Tibial artery (tissue), 4 donors: Measurements from ENCODE around the gene FOLR3.
A peak's percentile ranks its signal among the peaks of the same experiment; 100 is the strongest.
"Not testable (repeated sequence)": the region's sequence is repeated elsewhere in the genome, so short reads cannot be mapped to it uniquely, and the experiment has no call there.

Experiments
- DNase-seq, 2 donors: peaks; one replicate each; pipeline ENCODE4 v3.0.0-alpha.2; 2019
- H3K27ac ChIP-seq, 2 donors: fragments of 200-600 bp; sonication (generic) in 1 of 2; 1 replicate in 1 of 2; 2 replicates in 1 of 2; pipeline ENCODE4 v1.5.1; 2018 to 2019; ENCODE audit warnings: mild to moderate bottlenecking in 1 of 2
- H3K27me3 ChIP-seq, 2 donors: fragments of 200-600 bp; sonication (generic) in 1 of 2; one replicate each; pipeline versions ENCODE4 v1.5.1 to v1.6.0; 2016 to 2019
- H3K36me3 ChIP-seq, 3 donors: fragments of 200-600 bp; sonication (generic) in 2 of 3; one replicate each; pipeline ENCODE4 v1.5.1; 2016 to 2019; ENCODE audit warnings: mild to moderate bottlenecking in 2 of 3
- H3K4me1 ChIP-seq, 4 donors: fragments of 200-600 bp; sonication (generic) in 2 of 4; 1 replicate in 3 of 4; 2 replicates in 1 of 4; pipeline ENCODE4 v1.5.1; 2016 to 2019
- H3K4me3 ChIP-seq, 2 donors: fragments of 200-600 bp; sonication (generic) in 1 of 2; 1 replicate in 1 of 2; 2 replicates in 1 of 2; pipeline ENCODE4 v1.5.1; 2018 to 2019; ENCODE audit warnings: mild to moderate bottlenecking in 2 of 2
- H3K9me3 ChIP-seq, 3 donors: fragments of 200-600 bp; sonication (generic) in 1 of 3; one replicate each; pipeline ENCODE4 v1.5.1; 2016 to 2019
- CTCF ChIP-seq, 2 experiments: fragments of 200-600 bp in 1 of 2; fragments of 450-650 bp in 1 of 2; IDR thresholded peaks; one replicate each; pipeline ENCODE4 v1.5.1; 2017 to 2019; ENCODE audit warnings: antibody characterized with exemption in 2 of 2, mild to moderate bottlenecking in 1 of 2, moderate library complexity in 1 of 2
- intact Hi-C: fragments of 100-400 bp; cut with DNase I; formaldehyde crosslinking; loops from one replicate; pipeline ENCODE4 v1.15.0; 2023; ENCODE audit warnings: low total_unique reads

Gene FOLR3

GRCh38 chr11:72135473-72135872 is at the start of gene FOLR3:
Gene FOLR3 (plus strand): TSS chr11:72135725. CDS start chr11:72135953, 228 bp downstream.
- H3K27me3 ChIP-seq, H3K36me3 ChIP-seq, DNase-seq, H3K4me3 ChIP-seq, H3K4me1 ChIP-seq, H3K9me3 ChIP-seq, intact Hi-C loops, H3K27ac ChIP-seq: not testable (repeated sequence)

- intact Hi-C loops, result loop anchor here (5.0 kb wide), 1 partner anchor 61 kb away; no protein-coding TSS in a partner anchor
- no peak overlapping the region for H3K4me3 ChIP-seq
- DNase-seq, result no peak
- TF ChIP-seq CTCF (IDR thresholded peaks at IDR 0.05), result no peak
- peaks cover 0 to 39% (median 14%) of the 10 kb centered on the region in 3 donors for H3K36me3 ChIP-seq
- H3K27ac ChIP-seq, result no peak overlapping the region
- no peaks in the 10 kb centered on the region for H3K27me3 ChIP-seq
- no peaks in the 10 kb centered on the region for H3K9me3 ChIP-seq
- H3K4me1 ChIP-seq, result peaks cover 0 to 9% (median 3%) of the 10 kb centered on the region in 4 donors
Measured at GRCh38 chr11:72088076-72088808, 47.3 kb upstream of the FOLR3 start.

GRCh38 chr11:72091292-72091691 is 44.2 kb upstream of the FOLR3 start:
- Histone ChIP-seq H3K4me1 (peaks cover 0 to 9% (median 3%) of the 10 kb centered on the region in 4 donors), H3K4me3 (no peak overlapping the region), H3K9me3 (no peaks in the 10 kb centered on the region), H3K27me3 (no peaks in the 10 kb centered on the region), H3K36me3 (peaks cover 0 to 63% (median 31%) of the 10 kb centered on the region in 3 donors), H3K27ac (no peak overlapping the region)
- TF ChIP-seq CTCF (IDR thresholded peaks at IDR 0.05), result peak; percentile 82 to 87
- peak; percentile 78 to 81 for DNase-seq
- intact Hi-C loops, result no loop called here

- Histone ChIP-seq H3K36me3 (peaks cover 28 to 69% (median 47%) of the 10 kb centered on the region in 3 donors), H3K27ac (no peak overlapping the region), H3K4me3 (no peak overlapping the region), H3K4me1 (peaks cover 0 to 34% (median 25%) of the 10 kb centered on the region in 4 donors), H3K27me3 (no peaks in the 10 kb centered on the region), H3K9me3 (no peaks in the 10 kb centered on the region)
- intact Hi-C loops, result no loop called here
- no peak for TF ChIP-seq CTCF (IDR thresholded peaks at IDR 0.05)
- DNase-seq, result no peak
Measured at GRCh38 chr11:72098741-72099140, 36.8 kb upstream of the FOLR3 start.

- peaks cover 0 to 36% (median 27%) of the 10 kb centered on the region in 4 donors for H3K4me1 ChIP-seq
- H3K4me3 ChIP-seq, result no peak overlapping the region
- H3K9me3 ChIP-seq, result no peaks in the 10 kb centered on the region
- TF ChIP-seq CTCF (IDR thresholded peaks at IDR 0.05), result no peak
- H3K36me3 ChIP-seq, result peaks cover 28 to 56% (median 39%) of the 10 kb centered on the region in 3 donors
- no peak for DNase-seq
- H3K27me3 ChIP-seq, result no peaks in the 10 kb centered on the region
- H3K27ac ChIP-seq, result no peak overlapping the region
- intact Hi-C loops, result no loop called here
Measured at GRCh38 chr11:72100009-72100408, 35.5 kb upstream of the FOLR3 start.

- intact Hi-C loops, result no loop called here
Measured at GRCh38 chr11:72100462-72100861, 35.1 kb upstream of the FOLR3 start.

More at GRCh38 chr11:72100462-72100861, 35.1 kb upstream of the FOLR3 start:
- no peaks in the 10 kb centered on the region for H3K27me3 ChIP-seq
- H3K9me3 ChIP-seq, result no peaks in the 10 kb centered on the region
- TF ChIP-seq CTCF (IDR thresholded peaks at IDR 0.05), result no peak
- no peak overlapping the region for H3K27ac ChIP-seq
- H3K36me3 ChIP-seq, result peaks cover 28 to 51% (median 34%) of the 10 kb centered on the region in 3 donors
- no peak overlapping the region for H3K4me3 ChIP-seq
- H3K4me1 ChIP-seq, result peaks cover 0 to 36% (median 27%) of the 10 kb centered on the region in 4 donors
- no peak for DNase-seq
